T-helper 17 cell (primary cell): ENCODE results near the gene FGFR3. TPM values are rescaled to one million over a fixed set of nuclear protein-coding genes. Genes with fewer than 3 reads are reported as not detected.

ENCODE experiments used
- ATAC-seq: fragments of 150-1000 bp; cut with Tn5 transposase; 2 replicates; pipeline ENCODE4 v1.10.0; 2021; ENCODE audit warnings: mild to moderate bottlenecking, moderate library complexity
- DNase-seq, 3 donors: peaks; one replicate each; pipeline versions ENCODE4 v3.0.0 to v3.0.0-alpha.2; 2020 to 2021
- H3K9me3 ChIP-seq: one replicate; pipeline ENCODE4 v1.7.0; 2013; ENCODE audit warnings: low read length, mild to moderate bottlenecking; ENCODE audit not compliant: control insufficient read depth, poor library complexity, severe bottlenecking
- H3K27ac Mint-ChIP-seq: one replicate; pipeline ENCODE4 v1.8.0; 2022; ENCODE audit warnings: mild to moderate bottlenecking, moderate library complexity, mixed read lengths
- H3K27me3 Mint-ChIP-seq: one replicate; pipeline ENCODE4 v1.8.0; 2022; ENCODE audit warnings: mixed read lengths
- H3K36me3 Mint-ChIP-seq: one replicate; pipeline ENCODE4 v1.8.0; 2022; ENCODE audit warnings: low read depth, mixed read lengths
- H3K4me1 Mint-ChIP-seq: one replicate; pipeline ENCODE4 v1.8.0; 2022; ENCODE audit warnings: mild to moderate bottlenecking, mixed read lengths
- H3K4me3 Mint-ChIP-seq: one replicate; pipeline ENCODE4 v1.8.0; 2022; ENCODE audit warnings: mild to moderate bottlenecking, moderate library complexity, mixed read lengths
- total RNA-seq, 4 donors: library from RNA in 2 of 4; stranded (reverse) in 2 of 4; gene quantifications; one replicate each; pipeline ENCODE4 v1.2.3 and lab custom pipeline; 2022 to 2026

The FGFR3 gene
- total RNA-seq, 2 donors from 2014 or later, result 0.12 TPM; not detected in 1

- no peak overlapping the region for H3K4me3 Mint-ChIP-seq
- no peak overlapping the region for H3K27ac Mint-ChIP-seq
- ATAC-seq (no peak), DNase-seq (no peak)
- H3K27me3 Mint-ChIP-seq, result no peaks in the 10 kb centered on the region
- H3K4me1 Mint-ChIP-seq, result peaks cover 2% of the 10 kb centered on the region
- no peaks in the 10 kb centered on the region for H3K36me3 Mint-ChIP-seq
- H3K9me3 ChIP-seq, result no peaks in the 10 kb centered on the region
Observed at GRCh38 chr4:1808851-1809753, 16.0 kb downstream of the FGFR3 start.

DNA sequence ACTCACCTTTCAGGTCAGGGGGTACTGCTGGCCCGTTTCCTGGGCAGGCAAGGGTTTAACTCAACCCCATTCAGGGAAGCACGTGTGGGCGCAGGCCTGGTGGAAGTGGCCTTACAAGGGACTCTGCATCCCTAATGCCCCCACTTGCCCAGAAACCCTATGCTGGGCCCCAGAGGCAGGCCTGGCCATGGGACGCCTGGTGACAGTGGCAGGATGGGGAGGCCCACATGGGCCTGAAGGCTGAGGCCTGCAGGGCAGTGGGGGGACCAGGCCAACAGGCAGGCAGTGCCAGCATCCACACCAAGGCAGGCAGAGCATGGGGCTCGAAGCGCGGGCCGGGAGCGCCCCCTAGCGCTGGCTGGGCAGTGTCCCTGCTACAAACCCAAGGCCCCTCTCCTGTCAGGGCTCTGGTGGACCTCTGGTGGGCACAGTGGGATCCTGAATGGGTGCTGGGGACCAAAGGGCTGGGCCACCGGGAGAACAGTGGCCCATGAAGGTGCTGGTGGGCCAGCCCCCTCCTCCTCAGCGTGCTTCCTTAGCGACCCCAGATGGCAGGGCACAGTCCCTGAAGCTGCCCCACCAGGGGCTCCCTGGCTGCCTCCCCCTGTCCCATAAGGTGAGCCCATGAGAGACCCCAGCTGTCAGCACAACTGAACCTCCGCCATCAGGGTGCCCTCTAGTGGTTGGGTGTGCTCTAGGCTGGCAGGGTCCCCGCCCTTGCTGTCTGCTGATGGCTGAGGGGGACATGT is 16.8 kb downstream of the FGFR3 start:
- H3K27ac Mint-ChIP-seq, result no peak overlapping the region

DNA sequence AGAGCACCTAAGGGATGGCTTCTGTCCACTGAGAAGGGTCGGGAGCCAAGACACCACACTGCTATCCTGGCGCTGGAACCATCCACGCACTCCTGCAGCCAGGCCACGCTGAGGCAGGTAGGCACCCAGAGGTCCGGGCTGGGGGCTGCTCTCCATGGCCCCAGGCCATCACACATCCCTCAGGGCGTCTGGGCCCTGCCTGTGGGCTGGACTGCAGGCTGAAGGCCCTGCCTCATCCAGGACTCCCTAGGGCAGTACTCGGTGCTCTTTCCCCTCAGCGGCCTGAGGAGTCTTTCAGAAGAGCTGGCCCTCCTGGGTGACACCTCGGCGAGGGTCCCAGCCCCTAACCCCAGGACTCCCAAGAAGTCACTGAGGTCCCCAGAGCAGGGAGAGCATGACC is 17.7 kb downstream of the FGFR3 start:
- H3K4me3 Mint-ChIP-seq, result no peak overlapping the region
- no peaks in the 10 kb centered on the region for H3K27me3 Mint-ChIP-seq
- H3K27ac Mint-ChIP-seq, result no peak overlapping the region
- no peaks in the 10 kb centered on the region for H3K9me3 ChIP-seq
- DNase-seq (no peak), ATAC-seq (no peak)
- no peaks in the 10 kb centered on the region for H3K36me3 Mint-ChIP-seq
- H3K4me1 Mint-ChIP-seq, result peaks cover 2% of the 10 kb centered on the region

More for the DNA sequence above, 16.8 kb downstream of the FGFR3 start:
- no peaks in the 10 kb centered on the region for H3K9me3 ChIP-seq
- peaks cover 2% of the 10 kb centered on the region for H3K4me1 Mint-ChIP-seq
- DNase-seq, result peak; percentile 50 to 67 (median 55)
- H3K36me3 Mint-ChIP-seq, result no peaks in the 10 kb centered on the region
- H3K4me3 Mint-ChIP-seq, result no peak overlapping the region
- peak; percentile 81 for ATAC-seq
- H3K27me3 Mint-ChIP-seq, result no peaks in the 10 kb centered on the region

GRCh38 chr4:1812720-1813119 is 19.6 kb downstream of the FGFR3 start:
- peaks cover 2% of the 10 kb centered on the region for H3K4me1 Mint-ChIP-seq
- H3K27me3 Mint-ChIP-seq, result no peaks in the 10 kb centered on the region
- no peak overlapping the region for H3K4me3 Mint-ChIP-seq
- H3K27ac Mint-ChIP-seq, result no peak overlapping the region
- peaks cover 2% of the 10 kb centered on the region for H3K36me3 Mint-ChIP-seq
- ATAC-seq, result no peak
- no peaks in the 10 kb centered on the region for H3K9me3 ChIP-seq
- no peak for DNase-seq

DNA sequence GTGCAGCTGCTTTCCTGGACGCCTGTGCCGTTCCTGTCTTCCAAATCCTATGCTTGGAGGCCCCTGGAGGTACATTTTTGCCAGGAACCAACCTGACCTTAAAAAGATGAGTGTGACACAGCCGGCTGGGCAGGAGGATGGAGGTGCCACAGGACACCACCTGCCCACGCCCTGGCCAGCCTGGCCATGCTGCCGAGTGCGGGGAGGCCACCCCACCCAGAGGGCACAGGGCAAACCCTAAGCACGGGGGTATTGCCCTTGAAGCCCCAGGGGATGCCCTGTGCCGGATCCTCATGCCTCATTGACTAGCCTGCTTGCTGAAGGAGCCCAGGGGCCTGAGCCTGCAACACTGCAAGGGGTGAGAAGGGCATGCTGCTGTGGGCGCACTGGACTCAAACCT is 20.1 kb downstream of the FGFR3 start:
- Mint-ChIP-seq H3K27ac (no peak overlapping the region), H3K4me1 (peaks cover 2% of the 10 kb centered on the region), H3K27me3 (no peaks in the 10 kb centered on the region), H3K36me3 (peaks cover 2% of the 10 kb centered on the region), H3K4me3 (no peak overlapping the region)
- H3K9me3 ChIP-seq, result no peaks in the 10 kb centered on the region
- DNase-seq (no peak), ATAC-seq (no peak)

DNA sequence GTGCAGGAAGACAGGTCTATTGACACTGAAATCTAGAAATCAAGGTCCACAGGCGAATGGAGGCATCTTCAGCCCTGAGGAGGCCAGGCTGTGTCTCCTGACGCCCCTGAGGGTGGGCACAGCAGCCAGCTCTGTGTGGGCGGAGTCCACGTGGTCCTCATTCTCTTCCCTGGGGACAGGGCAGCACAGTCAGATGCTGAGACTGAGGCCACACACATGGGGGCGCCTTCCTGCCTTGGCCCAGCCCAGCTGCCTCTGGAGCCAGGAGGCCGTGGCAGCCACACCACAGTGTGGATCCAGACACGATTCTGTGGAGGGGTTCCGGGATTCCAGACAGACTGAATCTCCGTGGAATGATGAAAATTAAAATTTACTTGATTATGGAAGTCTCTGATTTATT is 20.8 kb downstream of the FGFR3 start:
- H3K4me3 Mint-ChIP-seq, result no peak overlapping the region
- H3K27ac Mint-ChIP-seq, result no peak overlapping the region

GRCh38 chr4:1814453-1814852 is 21.4 kb downstream of the FGFR3 start:
- DNase-seq (no peak), ATAC-seq (no peak)
- no peaks in the 10 kb centered on the region for H3K9me3 ChIP-seq
- no peaks in the 10 kb centered on the region for H3K27me3 Mint-ChIP-seq
- no peak overlapping the region for H3K27ac Mint-ChIP-seq
- H3K4me1 Mint-ChIP-seq, result peaks cover 2% of the 10 kb centered on the region
- peaks cover 5% of the 10 kb centered on the region for H3K36me3 Mint-ChIP-seq
- no peak overlapping the region for H3K4me3 Mint-ChIP-seq

More for the DNA sequence above, 20.8 kb downstream of the FGFR3 start:
- DNase-seq (no peak), ATAC-seq (no peak)
- no peaks in the 10 kb centered on the region for H3K27me3 Mint-ChIP-seq
- H3K9me3 ChIP-seq, result no peaks in the 10 kb centered on the region
- peaks cover 2% of the 10 kb centered on the region for H3K36me3 Mint-ChIP-seq
- H3K4me1 Mint-ChIP-seq, result peaks cover 2% of the 10 kb centered on the region

DNA sequence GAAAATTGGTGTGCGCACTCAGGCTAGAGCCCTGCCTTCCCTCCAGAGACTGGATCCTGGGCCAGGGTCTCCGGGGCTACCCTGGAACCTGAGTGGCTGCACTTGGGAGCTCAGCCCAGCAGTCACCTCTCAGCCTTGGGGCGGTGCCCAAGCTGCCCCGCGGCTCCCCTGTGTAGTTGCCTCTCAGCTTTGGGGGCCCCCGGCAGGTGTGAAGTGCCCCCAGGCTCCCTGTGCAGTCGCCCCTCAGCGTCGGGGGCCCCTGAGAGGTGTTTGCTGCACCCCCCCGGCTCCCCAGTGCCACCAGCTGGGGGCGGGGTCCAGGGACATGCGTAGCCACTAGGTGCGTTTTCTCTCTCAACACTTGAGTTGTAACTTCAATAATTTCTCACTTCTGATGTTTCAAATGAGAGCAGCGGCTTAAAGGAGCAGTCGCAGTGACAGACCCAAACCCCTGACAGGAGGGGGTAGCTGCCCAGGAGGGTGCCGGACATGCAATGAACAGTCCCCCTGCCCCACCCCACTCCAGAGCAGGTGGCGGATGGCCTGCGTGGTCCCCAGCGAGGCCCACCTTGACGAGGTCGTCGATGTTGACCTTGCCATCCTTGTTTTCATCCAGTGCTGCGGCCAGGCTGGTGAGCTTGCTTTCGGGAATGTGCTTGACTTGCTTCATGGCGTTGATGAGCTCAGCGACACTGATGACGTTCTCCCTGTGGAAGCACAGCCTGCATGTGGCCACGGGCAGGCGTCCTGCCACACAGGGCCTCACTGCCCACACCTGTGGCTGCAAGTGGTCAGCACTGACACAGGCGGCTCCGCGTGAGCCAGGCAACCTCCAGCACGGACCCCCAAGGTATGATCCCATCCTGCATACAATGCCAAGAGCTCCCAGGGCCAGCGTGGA is 22.3 kb downstream of the FGFR3 start:
- Mint-ChIP-seq H3K4me3 (no peak overlapping the region), H3K4me1 (peaks cover 2% of the 10 kb centered on the region), H3K27me3 (no peaks in the 10 kb centered on the region), H3K36me3 (peaks cover 7% of the 10 kb centered on the region), H3K27ac (no peak overlapping the region)
- no peak for DNase-seq
- no peaks in the 10 kb centered on the region for H3K9me3 ChIP-seq
- ATAC-seq, result no peak

- no peaks in the 10 kb centered on the region for H3K27me3 Mint-ChIP-seq
- no peak overlapping the region for H3K4me3 Mint-ChIP-seq
- peaks cover 2% of the 10 kb centered on the region for H3K4me1 Mint-ChIP-seq
- DNase-seq (no peak), ATAC-seq (no peak)
- H3K27ac Mint-ChIP-seq, result no peak overlapping the region
- H3K36me3 Mint-ChIP-seq, result peaks cover 7% of the 10 kb centered on the region
- no peaks in the 10 kb centered on the region for H3K9me3 ChIP-seq
Observed at GRCh38 chr4:1815997-1816860, 23.1 kb downstream of the FGFR3 start.

GRCh38 chr4:1819284-1819683 is 26.2 kb downstream of the FGFR3 start:
- H3K9me3 ChIP-seq, result no peaks in the 10 kb centered on the region
- no peak for DNase-seq
- Mint-ChIP-seq H3K36me3 (peaks cover 8% of the 10 kb centered on the region), H3K27me3 (no peaks in the 10 kb centered on the region), H3K4me1 (peaks cover 1% of the 10 kb centered on the region), H3K4me3 (no peak overlapping the region), H3K27ac (no peak overlapping the region)
- no peak for ATAC-seq

DNA sequence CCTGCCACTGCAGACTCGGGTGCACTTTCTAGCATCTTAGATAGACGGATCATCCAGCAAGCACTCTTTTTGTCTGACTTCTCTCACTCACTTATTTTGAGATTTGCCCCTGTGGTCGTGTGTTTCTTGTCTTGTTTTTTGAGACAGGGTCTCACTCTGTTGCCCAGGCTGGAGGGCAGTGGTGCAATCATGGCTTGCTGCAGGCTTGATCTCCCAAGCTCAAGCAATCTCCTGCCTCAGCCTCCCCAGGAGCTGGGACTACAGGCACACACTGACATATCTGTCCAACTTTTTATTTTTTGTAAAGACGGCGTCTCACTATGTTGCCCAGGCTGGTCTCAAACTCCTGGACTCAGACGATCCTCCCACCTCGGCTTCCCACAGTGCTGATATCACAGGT is 26.7 kb downstream of the FGFR3 start:
- no peaks in the 10 kb centered on the region for H3K27me3 Mint-ChIP-seq
- no peak for ATAC-seq
- H3K27ac Mint-ChIP-seq, result no peak overlapping the region

More for the DNA sequence above, 26.7 kb downstream of the FGFR3 start:
- H3K9me3 ChIP-seq, result no peaks in the 10 kb centered on the region
- no peak for DNase-seq
- Mint-ChIP-seq H3K4me3 (no peak overlapping the region), H3K36me3 (peaks cover 10% of the 10 kb centered on the region), H3K4me1 (peaks cover 2% of the 10 kb centered on the region)
